ENCODE measurements around the gene HIPK3. TPM values are rescaled to one million over a fixed set of nuclear protein-coding genes. Genes with fewer than 3 reads are reported as not detected.
"Not testable (repeated sequence)": the region's sequence is repeated elsewhere in the genome, so short reads cannot be mapped to it uniquely, and the experiment has no call there.

Gene HIPK3
- total and polyA plus RNA-seq, 2 donors (not counting 3 experiments of a cell fraction or from before 2014, with no cell fraction given): 13.3 to 36.1 TPM

DNA sequence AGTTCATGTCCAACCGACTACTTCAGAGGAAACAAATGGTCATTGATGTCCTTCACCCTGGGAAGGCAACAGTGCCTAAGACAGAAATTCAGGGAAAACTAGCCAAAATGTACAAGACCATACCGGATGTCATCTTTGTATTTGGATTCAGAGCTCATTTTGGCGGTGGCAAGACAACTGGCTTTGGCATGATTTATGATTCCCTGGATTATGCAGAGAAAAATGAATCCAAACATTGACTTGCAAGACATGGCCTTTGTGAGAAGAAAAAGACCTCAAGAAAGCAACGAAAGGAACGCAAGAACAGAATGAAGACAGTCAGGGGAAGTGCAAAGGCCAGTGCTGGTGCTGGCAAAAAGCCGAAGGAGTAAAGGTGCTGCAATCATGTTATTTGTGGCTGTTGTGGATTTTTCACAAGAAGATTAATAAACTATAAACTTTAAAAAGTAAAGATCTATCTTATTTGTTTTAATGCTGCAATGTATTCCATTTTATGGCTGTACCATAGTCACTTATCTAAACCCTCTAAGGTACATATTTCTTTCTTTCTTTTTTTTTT is 20.1 kb upstream of the HIPK3 start:
- no peak for FAIRE-seq
- dilution Hi-C loops (cut with MboI; ENCODE audit: extremely low pct_ligation_motif_present, low sequenced_read_pairs): no loop called here

DNA sequence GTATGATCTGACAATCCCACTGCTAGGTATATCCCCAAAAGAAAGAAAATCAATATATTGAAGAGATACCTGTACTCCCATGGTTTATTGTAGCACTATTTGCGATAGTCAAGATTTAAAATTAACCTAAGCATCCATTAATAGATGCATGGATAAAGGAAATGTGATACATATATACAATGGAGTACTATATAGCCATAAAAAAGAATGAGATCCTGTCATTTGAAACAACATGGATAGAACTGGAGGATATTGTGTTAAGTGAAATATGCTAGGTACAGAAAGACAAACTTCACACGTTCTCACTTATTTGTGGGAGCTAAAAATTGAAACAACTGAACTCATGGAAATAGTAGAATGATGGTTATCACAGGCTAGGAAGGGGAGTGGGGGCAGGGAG is 14.6 kb upstream of the HIPK3 start:
- Histone ChIP-seq H3K4me3 (replicated peaks in 1 of 3; ENCODE audit: insufficient read depth in 1 of 3, low read depth in 1 of 3, low read length in 3 of 3) (no peak overlapping the region), H3K79me2 (ENCODE audit: control insufficient read depth, insufficient read depth, low read length) (no peaks in the 10 kb centered on the region), H2AFZ (ENCODE audit: low read depth, low read length) (no peak overlapping the region), H3K27me3 (ENCODE audit: control insufficient read depth in 2 of 2, insufficient read depth in 2 of 2, low read length in 2 of 2) (peaks cover 5% of the 10 kb centered on the region in 2 experiments), H4K20me1 (replicated peaks; ENCODE audit: control insufficient read depth, extremely low read depth, insufficient read depth, low read length) (no peaks in the 10 kb centered on the region), H3K4me1 (ENCODE audit: control insufficient read depth, extremely low read depth, insufficient read depth, low read length) (no peaks in the 10 kb centered on the region), H3K9me3 (replicated peaks; ENCODE audit: control insufficient read depth, insufficient read depth, low read length) (no peaks in the 10 kb centered on the region), H3K36me3 (ENCODE audit: control insufficient read depth in 2 of 2, extremely low read depth in 1 of 2, insufficient read depth in 2 of 2, low read length in 2 of 2) (no peaks in the 10 kb centered on the region), H3K9me1 (replicated peaks; ENCODE audit: control insufficient read depth, extremely low read depth, insufficient read depth, low read length) (no peaks in the 10 kb centered on the region), H3K4me2 (ENCODE audit: insufficient read depth, low read length) (no peak overlapping the region), H3K27ac (ENCODE audit: insufficient read depth, low read depth, low read length) (no peak overlapping the region), H3K9ac (replicated peaks; ENCODE audit: extremely low read depth, insufficient read depth, low read length) (no peak overlapping the region)
- dilution Hi-C loops (cut with MboI; ENCODE audit: extremely low pct_ligation_motif_present, low sequenced_read_pairs) (no loop called here), intact Hi-C loops (cut with micrococcal nuclease) (no loop called here)
- FAIRE-seq: peak; percentile 38
- TF ChIP-seq JUN (IDR thresholded peaks at IDR 0.05; ENCODE audit: borderline replicate concordance, insufficient read depth, insufficient read length, low read depth): no peak
- no peak for DNase-seq (ENCODE audit: low read depth, low spot score)
- no TSS peak for BruUV-seq (replicated peaks)
- ChIA-PET POLR2A (no interaction called here), CTCF (no interaction called here)

More for the DNA sequence above, 20.1 kb upstream of the HIPK3 start:
- Histone ChIP-seq H3K9ac (replicated peaks; ENCODE audit: extremely low read depth, insufficient read depth, low read length) (no peak overlapping the region), H3K4me2 (ENCODE audit: insufficient read depth, low read length) (no peak overlapping the region), H3K9me1 (replicated peaks; ENCODE audit: control insufficient read depth, extremely low read depth, insufficient read depth, low read length) (no peaks in the 10 kb centered on the region), H3K4me1 (ENCODE audit: control insufficient read depth, extremely low read depth, insufficient read depth, low read length) (peaks cover 10% of the 10 kb centered on the region), H3K9me3 (replicated peaks; ENCODE audit: control insufficient read depth, insufficient read depth, low read length) (no peaks in the 10 kb centered on the region), H3K36me3 (ENCODE audit: control insufficient read depth in 2 of 2, extremely low read depth in 1 of 2, insufficient read depth in 2 of 2, low read length in 2 of 2) (no peaks in the 10 kb centered on the region), H3K79me2 (ENCODE audit: control insufficient read depth, insufficient read depth, low read length) (no peaks in the 10 kb centered on the region), H2AFZ (ENCODE audit: low read depth, low read length) (no peak overlapping the region), H3K27ac (ENCODE audit: insufficient read depth, low read depth, low read length) (no peak overlapping the region), H3K4me3 (replicated peaks in 1 of 3; ENCODE audit: insufficient read depth in 1 of 3, low read depth in 1 of 3, low read length in 3 of 3) (no peak overlapping the region), H4K20me1 (replicated peaks; ENCODE audit: control insufficient read depth, extremely low read depth, insufficient read depth, low read length) (no peaks in the 10 kb centered on the region), H3K27me3 (ENCODE audit: control insufficient read depth in 2 of 2, insufficient read depth in 2 of 2, low read length in 2 of 2) (peaks cover 0 to under 1% of the 10 kb centered on the region in 2 experiments)
- intact Hi-C loops (cut with micrococcal nuclease): no loop called here
- no peak for DNase-seq (ENCODE audit: low read depth, low spot score)
- TF ChIP-seq POLR2AphosphoS5 (IDR thresholded peaks at IDR 0.05; ENCODE audit: insufficient read depth, low read depth, low read length) (no peak), GATA2 (IDR thresholded peaks at IDR 0.05; ENCODE audit: insufficient read depth, insufficient read length, low read depth, low read length) (no peak), POLR2A (IDR thresholded peaks at IDR 0.05; ENCODE audit: low read depth, low read length) (no peak)
- BruUV-seq (replicated peaks): no TSS peak
- CTCF ChIA-PET: no interaction called here
- POLR2A ChIA-PET: no interaction called here

DNA sequence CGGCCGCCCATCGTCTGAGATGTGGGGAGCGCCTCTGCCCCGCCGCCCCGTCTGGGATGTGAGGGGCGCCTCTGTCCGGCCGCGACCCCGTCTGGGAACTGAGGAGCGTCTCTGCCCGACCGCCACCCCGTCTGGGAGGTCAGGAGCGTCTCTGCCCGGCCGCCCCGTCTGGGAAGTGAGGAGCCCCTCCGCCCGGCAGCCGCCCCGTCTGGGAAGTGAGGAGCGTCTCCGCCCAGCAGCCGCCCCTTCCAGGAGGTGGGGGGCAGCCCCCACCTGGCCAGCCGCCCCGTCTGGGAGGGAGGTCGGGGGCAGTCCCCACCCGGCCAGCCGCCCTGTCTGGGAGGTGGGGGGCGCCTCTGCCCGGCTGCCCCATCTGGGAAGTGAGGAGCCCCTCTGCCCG is 13.5 kb upstream of the HIPK3 start:
- FAIRE-seq; H3K9ac ChIP-seq (replicated peaks; ENCODE audit: extremely low read depth, insufficient read depth, low read length); H3K4me1 ChIP-seq (ENCODE audit: control insufficient read depth, extremely low read depth, insufficient read depth, low read length); H3K4me2 ChIP-seq (ENCODE audit: insufficient read depth, low read length); CTCF ChIA-PET; POLR2A ChIA-PET; H3K79me2 ChIP-seq (ENCODE audit: control insufficient read depth, insufficient read depth, low read length); intact Hi-C loops (cut with micrococcal nuclease); DNase-seq (ENCODE audit: low read depth, low spot score); H2AFZ ChIP-seq (ENCODE audit: low read depth, low read length); BruUV-seq (replicated peaks); H3K27me3 ChIP-seq (ENCODE audit: control insufficient read depth in 2 of 2, insufficient read depth in 2 of 2, low read length in 2 of 2); H3K36me3 ChIP-seq (ENCODE audit: control insufficient read depth in 2 of 2, extremely low read depth in 1 of 2, insufficient read depth in 2 of 2, low read length in 2 of 2); dilution Hi-C loops (cut with MboI; ENCODE audit: extremely low pct_ligation_motif_present, low sequenced_read_pairs); H3K9me3 ChIP-seq (replicated peaks; ENCODE audit: control insufficient read depth, insufficient read depth, low read length); H3K9me1 ChIP-seq (replicated peaks; ENCODE audit: control insufficient read depth, extremely low read depth, insufficient read depth, low read length); H3K27ac ChIP-seq (ENCODE audit: insufficient read depth, low read depth, low read length); H4K20me1 ChIP-seq (replicated peaks; ENCODE audit: control insufficient read depth, extremely low read depth, insufficient read depth, low read length); H3K4me3 ChIP-seq (replicated peaks in 1 of 3; ENCODE audit: insufficient read depth in 1 of 3, low read depth in 1 of 3, low read length in 3 of 3): not testable (repeated sequence)
